Islet precursor cell (in vitro differentiated cells): ENCODE measurements around the gene NCLN.
A peak's percentile ranks its signal among the peaks of the same experiment; 100 is the strongest.
"Not testable (repeated sequence)": the region's sequence is repeated elsewhere in the genome, so short reads cannot be mapped to it uniquely, and the experiment has no call there.

Experiments used
- DNase-seq: peaks from one replicate; pipeline ENCODE4 v3.0.0-alpha.2; 2018

NCLN gene

DNA sequence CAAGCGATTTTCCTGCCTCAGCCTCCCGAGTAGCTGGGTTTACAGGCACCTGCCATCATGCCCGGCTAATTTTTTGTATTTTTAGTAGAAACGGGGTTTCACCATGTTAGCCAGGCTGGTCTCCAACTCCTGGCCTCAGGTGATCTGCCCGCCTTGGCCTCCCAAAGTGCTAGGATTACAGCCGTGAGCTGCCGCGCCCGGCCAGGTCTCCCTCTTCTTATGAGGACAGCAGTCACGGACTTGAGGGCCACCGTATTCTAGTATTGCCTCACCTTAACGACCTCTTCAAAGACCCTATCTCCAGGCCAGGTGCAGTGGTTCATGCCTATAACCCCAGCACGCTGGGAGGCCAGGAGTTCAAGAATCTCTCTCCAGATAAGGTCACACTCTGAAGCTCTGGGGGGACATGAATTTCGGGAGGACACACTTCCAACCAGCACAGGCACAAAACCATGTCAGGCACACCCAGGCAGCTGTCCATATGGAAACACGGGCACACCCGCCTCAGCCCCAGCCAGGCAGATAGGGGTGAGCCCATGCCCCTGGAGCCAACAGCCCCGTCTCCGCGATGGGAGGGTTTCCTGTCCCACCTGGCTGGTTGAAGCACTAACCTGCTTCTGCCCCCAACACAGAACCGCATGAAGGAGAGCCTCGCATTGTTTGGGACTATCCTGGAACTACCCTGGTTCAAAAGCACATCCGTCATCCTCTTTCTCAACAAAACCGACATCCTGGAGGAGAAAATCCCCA lies 28.5 kb upstream of the NCLN start:
- DNase-seq = no peak

DNA sequence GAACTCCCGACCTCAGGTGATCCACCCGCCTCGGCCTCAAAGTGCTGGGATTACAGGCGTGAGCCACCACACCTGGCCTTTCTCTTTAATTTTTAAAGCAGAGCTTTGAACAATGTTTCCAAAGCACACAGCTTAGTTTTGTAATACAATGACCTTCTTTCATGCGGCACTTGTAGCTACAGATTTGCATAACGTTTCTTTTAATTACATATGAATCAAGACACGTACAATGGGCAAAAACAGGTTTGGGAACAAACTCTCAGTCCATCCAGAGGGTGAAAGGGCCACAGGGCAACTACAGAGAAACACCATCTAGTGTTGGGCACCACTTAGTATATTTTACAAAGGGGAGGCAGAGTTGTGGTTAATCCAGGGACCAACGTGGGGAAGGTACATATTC lies 26.2 kb upstream of the NCLN start:
- no peak for DNase-seq

DNA sequence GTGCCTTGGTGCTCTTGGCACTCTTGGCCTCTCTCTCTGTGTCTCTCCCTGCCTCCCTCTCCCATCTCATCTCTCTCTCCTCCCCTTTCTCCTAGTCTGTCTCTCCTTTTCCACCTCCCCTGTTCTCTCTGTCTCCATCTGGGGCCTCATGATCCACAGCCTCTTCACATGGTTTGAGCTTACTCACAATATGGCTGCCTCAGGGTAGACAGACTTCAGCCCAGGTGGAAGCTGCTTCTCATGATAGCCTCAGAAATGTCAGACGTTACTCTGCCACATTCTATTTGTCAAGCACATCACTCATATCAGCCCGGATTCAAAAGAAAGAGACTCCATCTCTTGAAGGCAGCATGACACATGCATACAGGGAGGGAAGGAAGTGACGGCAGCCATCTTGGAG lies 25.5 kb upstream of the NCLN start:
- DNase-seq = no peak

DNA sequence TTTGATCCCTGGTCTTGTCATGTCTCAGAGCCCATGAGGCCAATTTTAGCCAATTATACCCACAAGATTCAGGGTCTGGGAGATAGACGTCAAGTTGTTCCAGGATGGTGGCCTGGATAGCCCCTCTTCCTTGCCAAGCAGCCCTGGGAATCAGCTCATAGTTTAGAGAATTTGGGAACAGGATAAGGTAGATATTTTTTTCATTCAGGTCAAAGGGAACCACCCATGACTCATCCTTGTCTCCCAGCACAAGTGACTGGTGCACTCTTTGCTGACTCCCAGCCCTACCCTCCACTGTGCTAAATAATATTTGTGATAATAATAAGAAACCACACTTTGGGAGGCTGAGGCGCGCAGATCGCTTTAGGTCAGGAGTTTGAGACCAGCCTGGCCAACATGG lies 24.3 kb upstream of the NCLN start:
- DNase-seq = no peak

DNA sequence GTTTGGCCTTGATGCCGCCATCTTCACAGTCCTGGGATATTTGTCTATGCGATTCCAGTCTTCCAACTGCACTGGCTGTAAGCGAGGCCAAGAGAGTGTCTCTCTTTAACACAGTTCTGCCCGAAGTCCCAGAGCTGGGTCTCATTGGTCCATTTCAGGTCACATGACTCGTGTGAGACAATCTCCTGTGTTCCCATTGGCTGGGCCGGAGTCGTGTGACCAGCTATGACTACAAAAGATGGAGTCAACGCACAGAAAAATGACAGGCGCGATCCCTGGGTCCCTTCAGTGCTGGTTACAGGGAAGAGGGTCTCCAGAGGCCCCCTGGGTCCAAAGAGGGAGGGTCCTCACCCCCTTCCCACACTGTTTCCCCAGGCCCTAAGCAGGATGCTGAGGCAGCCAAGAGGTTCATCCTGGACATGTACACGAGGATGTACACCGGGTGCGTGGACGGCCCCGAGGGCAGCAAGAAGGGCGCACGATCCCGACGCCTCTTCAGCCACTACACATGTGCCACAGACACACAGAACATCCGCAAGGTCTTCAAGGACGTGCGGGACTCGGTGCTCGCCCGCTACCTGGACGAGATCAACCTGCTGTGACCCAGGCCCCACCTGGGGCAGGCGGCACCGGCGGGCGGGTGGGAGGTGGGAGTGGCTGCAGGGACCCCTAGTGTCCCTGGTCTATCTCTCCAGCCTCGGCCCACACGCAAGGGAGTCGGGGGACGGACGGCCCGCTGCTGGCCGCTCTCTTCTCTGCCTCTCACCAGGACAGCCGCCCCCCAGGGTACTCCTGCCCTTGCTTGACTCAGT lies 23.1 kb upstream of the NCLN start:
- no peak for DNase-seq

DNA sequence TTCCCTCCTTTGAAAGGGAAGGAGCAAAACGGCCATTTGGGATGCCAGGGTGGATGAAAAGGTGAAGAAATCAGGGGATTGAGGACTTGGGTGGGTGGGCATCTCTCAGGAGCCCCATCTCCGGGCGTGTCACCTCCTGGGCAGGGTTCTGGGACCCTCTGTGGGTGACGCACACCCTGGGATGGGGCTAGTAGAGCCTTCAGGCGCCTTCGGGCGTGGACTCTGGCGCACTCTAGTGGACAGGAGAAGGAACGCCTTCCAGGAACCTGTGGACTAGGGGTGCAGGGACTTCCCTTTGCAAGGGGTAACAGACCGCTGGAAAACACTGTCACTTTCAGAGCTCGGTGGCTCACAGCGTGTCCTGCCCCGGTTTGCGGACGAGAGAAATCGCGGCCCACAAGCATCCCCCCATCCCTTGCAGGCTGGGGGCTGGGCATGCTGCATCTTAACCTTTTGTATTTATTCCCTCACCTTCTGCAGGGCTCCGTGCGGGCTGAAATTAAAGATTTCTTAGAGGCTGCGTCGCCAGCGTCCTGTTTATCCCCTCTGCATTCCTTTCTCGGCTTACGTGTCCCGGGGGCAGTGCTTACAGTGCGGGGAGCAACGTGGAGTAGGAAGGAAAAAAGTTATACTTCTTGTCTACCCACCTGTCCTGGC lies 22.4 kb upstream of the NCLN start:
- DNase-seq = peak; percentile 81

DNA sequence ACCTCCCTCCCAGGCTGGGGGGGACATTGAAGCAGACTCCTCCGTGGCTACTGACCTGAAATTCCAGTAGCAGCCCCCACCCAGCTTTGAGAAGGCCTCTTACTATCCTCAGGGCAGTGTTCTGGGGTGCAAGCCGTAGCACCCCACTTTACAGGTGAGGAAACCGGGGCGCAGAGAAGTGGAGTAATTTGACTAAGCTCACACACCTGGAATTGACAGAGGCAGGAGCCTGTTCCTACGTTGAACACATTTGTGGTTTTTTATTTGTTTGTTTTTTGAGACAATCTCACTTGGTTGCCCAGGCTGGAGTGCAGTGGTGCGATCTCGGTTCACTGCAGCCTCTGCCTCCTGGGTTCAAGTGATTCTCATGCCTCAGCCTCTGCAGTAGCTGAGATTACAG lies 21.8 kb upstream of the NCLN start:
- DNase-seq = no peak

DNA sequence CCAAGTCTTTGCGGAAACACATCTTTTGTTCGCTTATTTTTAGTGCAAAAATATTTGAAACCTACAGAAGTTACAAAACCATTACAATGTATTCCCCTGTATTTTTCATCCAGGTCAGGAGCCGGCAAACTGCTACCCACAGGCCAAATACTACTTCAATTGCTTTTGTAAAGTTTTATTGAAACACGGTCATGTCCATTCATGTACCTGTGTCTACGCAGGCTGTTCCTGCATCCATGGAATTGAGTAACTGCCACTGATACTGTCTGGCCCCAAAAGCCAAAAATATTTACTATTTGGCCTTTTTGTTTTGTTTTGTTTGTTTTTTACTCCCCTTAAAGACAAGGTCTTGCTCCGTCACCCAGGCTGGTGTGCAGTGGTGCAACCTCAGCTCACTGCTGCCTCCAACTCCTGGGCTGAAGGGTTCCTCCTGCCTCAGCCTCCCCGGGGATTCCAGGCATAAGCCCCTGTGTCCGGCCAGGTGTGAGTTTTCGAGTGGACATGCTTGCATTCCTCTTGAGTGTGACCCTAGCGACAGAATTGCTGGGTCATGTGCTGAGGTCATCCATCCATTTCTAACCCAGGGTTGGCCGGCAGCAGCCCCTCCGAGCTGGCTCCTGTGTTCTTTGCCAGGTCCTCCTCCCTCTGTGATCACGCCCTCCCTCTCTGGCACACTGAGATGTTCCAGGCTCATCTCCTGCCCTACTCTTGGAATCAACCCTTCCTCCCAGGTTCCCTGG lies 18.0 kb upstream of the NCLN start:
- DNase-seq = peak; percentile 56

DNA sequence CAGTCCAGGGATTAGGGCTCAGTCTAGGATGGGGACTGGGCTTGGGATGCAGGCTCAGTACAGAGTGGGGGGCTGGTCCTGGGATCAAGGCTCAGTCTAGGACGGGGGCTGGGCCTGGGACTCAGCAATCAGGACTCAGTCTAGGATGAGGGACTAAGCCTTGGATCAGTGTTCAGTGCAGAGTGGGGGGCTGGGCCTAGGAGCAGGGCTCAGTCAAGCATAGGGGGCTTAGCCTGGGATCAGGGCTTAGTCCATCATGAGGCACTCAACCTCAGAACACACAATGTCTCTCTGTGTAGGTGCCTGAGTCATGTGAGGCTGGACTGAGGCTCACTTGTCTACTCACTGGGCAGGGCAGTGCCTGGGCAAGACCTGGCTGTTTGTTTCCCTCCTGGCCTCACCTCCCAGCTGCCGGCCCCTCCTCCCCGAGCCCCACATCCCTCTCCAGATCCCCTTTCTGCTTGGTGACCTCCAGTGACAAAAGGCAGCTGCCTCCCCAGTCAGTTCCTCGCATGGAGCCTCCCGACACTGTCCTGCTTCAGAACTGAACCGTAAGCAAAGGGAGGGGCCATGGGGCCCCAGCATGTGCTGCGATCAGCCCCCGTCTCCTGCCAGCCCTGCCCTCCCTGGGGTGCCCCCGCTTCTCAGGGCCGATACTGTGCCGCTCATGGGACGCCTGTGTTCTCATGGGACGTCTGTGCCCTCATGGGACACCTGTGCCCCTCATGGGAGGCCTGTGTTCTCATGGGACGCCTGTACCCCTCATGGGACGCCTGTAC lies 13.6 kb upstream of the NCLN start:
- DNase-seq = peak; percentile 54

DNA sequence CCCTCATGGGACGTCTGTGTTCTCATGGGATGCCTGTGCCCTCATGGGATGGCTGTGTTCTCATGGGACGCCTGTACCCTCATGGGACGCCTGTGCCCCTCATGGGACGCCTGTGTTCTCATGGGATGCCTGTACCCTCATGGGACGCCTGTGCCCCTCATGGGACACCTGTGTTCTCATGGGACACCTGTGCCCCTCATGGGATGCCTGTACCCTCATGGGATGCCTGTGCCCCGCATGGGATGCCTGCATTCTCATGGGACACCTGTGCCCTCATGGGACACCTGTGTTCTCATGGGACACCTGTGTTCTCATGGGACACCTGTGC lies 13.1 kb upstream of the NCLN start:
- DNase-seq = not testable (repeated sequence)

DNA sequence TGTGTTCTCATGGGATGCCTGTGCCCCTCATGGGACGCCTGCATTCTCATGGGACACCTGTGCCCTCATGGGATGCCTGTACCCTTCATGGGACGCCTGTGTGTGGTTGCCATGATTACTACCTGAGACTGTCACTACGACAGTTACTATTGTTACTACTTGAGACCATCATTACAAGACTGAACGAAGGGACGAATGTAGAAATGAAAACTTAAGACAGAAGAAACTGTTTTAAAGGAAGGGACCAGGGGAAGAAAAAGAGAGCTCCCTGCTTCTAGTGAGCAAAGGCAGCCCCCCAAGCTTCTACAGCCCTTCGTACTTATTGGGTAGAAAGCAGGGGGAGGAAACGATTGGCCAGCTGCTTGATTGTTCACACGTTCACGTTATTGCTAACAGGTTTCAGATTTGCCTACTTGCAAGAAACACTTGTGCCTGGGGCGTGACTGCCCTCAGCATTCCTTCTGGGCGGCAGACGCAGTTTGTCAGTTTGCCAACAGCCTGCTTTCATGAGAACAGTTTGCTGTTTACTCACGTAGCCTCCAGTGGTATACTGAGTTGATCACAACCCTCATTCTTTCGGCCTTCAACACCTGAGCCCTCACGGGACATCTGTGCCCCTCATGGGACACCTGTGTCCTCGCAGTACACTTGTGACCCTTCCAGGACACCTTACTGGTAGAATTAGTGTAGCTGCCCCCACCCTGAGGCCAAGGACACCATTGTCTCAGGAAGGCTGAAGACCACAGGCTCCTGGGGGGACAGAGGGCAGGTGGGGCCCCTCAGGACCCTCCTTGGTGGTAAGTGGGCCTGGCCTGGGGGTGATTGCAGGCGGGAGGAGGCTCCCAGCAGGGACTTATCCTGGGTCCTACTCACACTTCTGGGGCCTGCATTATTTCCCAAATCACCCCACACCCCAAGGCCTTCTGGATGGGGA lies 9.7 kb upstream of the NCLN start:
- DNase-seq = peak; percentile 56

DNA sequence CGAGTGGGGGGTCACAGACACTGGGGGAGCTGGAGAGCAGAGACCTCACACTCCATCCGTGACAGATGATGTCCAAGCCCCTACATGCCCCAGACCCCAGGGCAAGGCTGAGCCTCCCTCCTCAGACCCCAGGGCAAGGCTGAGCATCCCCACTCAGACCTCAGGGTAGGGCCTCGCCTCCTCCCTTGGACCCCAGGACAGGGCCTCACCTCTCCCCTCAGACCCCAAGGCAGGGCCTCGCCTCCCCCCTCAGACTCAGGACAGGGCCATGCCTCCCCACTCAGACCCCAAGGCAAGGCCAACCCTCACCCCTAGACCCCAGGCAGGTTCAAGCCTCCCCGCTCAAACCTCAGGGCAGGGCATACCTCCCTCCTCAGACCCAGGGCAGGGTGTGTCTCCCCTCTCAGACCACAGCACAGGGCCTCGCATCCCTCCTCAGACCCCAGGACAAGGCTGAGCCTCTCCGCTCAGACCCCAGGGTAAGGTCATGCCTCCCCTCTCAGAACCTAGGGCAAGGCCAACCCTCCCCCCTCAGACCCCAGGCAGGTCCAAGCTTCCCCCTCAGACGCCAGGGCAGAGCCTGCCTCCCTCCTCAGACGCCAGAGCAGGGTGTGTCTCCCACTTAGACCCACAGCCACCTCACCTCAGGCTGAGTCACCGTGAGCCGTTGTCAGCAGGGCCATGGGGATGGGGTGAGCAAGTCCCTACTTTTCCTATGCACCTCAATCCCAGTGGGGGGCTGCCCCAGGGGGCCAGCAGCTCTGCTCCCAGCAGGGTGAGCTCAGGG lies 8.8 kb upstream of the NCLN start:
- peak; percentile 88 for DNase-seq

DNA sequence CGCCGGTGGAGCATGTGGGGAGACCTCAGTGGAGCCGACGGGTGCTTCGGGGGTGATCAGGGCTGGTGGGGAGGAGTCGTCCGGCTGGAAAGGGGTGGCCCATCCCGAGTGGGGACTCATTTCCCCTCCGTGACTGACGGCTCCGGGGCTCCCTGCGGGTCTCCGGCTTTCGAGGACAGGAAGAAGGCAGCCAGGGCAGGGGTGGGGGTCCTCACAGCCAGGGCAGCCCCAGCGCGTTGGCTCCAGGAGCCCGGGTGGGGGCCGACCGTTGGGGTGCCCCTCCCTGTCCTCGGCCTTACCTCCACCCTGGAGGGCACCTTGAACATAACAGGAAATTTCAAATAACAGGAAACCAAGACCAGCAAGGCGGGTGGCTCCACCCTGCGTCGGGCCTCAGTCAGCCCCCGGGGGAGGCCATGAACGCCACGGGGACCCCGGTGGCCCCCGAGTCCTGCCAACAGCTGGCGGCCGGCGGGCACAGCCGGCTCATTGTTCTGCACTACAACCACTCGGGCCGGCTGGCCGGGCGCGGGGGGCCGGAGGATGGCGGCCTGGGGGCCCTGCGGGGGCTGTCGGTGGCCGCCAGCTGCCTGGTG lies 7.3 kb upstream of the NCLN start, which contains the start of gene S1PR4:
Gene S1PR4 (plus strand): TSS at position 393 of the 596 bp plus-strand sequence. CDS start 24 bp downstream, at position 417.
- peak; percentile 52 for DNase-seq

DNA sequence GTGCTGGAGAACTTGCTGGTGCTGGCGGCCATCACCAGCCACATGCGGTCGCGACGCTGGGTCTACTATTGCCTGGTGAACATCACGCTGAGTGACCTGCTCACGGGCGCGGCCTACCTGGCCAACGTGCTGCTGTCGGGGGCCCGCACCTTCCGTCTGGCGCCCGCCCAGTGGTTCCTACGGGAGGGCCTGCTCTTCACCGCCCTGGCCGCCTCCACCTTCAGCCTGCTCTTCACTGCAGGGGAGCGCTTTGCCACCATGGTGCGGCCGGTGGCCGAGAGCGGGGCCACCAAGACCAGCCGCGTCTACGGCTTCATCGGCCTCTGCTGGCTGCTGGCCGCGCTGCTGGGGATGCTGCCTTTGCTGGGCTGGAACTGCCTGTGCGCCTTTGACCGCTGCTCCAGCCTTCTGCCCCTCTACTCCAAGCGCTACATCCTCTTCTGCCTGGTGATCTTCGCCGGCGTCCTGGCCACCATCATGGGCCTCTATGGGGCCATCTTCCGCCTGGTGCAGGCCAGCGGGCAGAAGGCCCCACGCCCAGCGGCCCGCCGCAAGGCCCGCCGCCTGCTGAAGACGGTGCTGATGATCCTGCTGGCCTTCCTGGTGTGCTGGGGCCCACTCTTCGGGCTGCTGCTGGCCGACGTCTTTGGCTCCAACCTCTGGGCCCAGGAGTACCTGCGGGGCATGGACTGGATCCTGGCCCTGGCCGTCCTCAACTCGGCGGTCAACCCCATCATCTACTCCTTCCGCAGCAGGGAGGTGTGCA lies 6.6 kb upstream of the NCLN start:
- DNase-seq = no peak

DNA sequence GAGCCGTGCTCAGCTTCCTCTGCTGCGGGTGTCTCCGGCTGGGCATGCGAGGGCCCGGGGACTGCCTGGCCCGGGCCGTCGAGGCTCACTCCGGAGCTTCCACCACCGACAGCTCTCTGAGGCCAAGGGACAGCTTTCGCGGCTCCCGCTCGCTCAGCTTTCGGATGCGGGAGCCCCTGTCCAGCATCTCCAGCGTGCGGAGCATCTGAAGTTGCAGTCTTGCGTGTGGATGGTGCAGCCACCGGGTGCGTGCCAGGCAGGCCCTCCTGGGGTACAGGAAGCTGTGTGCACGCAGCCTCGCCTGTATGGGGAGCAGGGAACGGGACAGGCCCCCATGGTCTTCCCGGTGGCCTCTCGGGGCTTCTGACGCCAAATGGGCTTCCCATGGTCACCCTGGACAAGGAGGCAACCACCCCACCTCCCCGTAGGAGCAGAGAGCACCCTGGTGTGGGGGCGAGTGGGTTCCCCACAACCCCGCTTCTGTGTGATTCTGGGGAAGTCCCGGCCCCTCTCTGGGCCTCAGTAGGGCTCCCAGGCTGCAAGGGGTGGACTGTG lies 5.9 kb upstream of the NCLN start:
- no peak for DNase-seq

DNA sequence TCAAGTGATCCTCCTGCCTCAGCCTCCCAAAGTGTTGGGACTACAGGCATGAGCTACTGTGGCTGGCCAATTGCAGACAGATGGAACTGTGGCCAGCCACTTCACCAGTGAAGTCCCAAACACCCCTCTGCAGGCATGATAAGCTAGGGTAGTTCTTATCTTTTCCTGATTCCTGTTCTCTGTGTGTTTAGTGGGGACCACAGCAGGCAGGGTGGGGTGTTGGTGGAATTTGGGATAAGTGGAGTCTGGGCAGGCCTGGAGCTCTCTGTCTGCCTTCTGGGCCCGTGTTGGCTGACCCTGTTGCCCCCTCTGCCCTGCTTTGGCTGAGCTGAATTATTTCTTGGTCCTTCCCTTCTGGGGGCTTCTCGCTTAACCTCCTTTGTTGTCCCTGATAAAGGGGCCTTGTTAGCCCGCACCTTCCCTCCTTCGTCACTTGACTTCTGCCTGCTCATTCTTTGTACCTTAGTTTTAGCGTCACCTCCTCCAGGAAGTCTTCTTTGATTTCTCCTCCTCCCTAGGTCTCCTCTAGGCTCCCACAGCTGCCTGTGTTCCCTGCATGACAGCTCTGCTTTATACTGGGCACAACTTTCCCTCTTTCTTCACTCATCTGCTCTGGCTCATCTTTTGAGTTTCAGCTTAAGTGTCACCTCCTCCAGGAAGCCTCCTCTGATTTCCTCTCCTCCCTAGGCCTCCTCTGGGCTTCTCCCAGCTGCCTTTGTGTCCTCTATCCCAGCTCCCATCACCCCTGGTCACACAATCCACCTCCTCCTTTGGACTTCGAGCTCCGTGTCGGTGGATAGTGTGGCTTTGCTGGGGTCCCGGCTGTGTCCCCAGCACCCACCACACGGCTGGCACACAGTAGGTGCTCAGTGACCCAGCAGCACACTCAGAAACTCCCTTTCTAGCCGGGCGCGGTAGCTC lies 1.7 kb upstream of the NCLN start:
- no peak for DNase-seq

DNA sequence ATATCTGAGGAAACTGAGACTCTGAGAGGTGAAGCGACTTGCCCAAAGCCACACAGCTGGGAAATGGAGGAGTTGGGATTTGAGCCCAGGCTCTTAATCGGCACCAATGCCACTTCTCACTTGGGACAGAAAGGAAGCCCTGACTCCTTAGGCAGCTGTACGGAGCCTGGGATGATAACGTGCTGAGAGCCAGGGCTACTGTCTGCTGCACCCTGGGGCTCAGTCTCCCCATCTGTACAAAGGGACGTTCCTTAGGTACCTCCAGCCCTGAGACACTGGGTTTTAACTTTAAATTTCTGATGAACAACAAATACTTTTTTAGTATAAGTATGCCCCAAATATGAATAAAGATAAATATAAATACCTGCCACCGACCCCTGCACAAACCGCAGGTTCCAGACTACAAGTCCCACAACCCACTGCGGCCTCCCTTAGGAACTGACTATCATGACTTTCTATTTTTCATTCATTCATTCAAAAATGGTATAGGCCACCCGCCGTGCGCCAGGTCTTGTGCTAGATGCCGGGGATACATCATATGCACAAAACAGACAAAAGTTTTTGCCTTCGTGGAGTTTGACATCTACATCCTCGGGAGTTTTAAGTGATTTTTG lies 776 bp upstream of the NCLN start:
- peak; percentile 76 for DNase-seq
